CD14-positive monocyte (primary cell): ENCODE data around the gene EXPH5. TPM values are rescaled to one million over a fixed set of nuclear protein-coding genes. Genes with fewer than 3 reads are reported as not detected.

ENCODE experiments used
- DNase-seq, 3 donors: peaks; one replicate each; pipeline ENCODE4 v3.0.0-alpha.2; 2011 to 2022
- H2AFZ ChIP-seq: 2 replicates; pipeline ENCODE4 v1.6.0; 2012; ENCODE audit warnings: mild to moderate bottlenecking, low read depth, low read length, inconsistent platforms; ENCODE audit not compliant: insufficient read depth, poor library complexity, severe bottlenecking
- H3K27ac ChIP-seq, 2 donors: 1 replicate in 1 of 2; 2 replicates in 1 of 2; pipeline ENCODE4 v1.5.1; 2012 to 2013; ENCODE audit warnings: low read length in 2 of 2, control low read depth in 1 of 2, inconsistent platforms in 1 of 2, low read depth in 1 of 2, mild to moderate bottlenecking in 1 of 2
- H3K27me3 ChIP-seq, 2 donors: one replicate each; pipeline versions ENCODE4 v1.6.0 to v1.6.1; 2011 to 2013; ENCODE audit warnings: low read length in 2 of 2; ENCODE audit not compliant: control insufficient read depth in 2 of 2, insufficient read depth in 2 of 2
- H3K36me3 ChIP-seq, 2 donors: replicated peaks in 1 of 2; 1 replicate in 1 of 2; 2 replicates in 1 of 2; pipeline versions ENCODE4 v1.5.1 to v1.6.1; 2012 to 2013; ENCODE audit warnings: low read length in 2 of 2, control low read depth in 1 of 2, inconsistent platforms in 1 of 2, mild to moderate bottlenecking in 1 of 2; ENCODE audit not compliant: insufficient read depth in 2 of 2, control insufficient read depth in 1 of 2
- H3K4me1 ChIP-seq, 2 donors: 1 replicate in 1 of 2; 2 replicates in 1 of 2; pipeline versions ENCODE4 v1.5.1 to v1.6.1; 2012 to 2013; ENCODE audit warnings: low read length in 2 of 2, control low read depth in 1 of 2, inconsistent platforms in 1 of 2, mild to moderate bottlenecking in 1 of 2, moderate library complexity in 1 of 2; ENCODE audit not compliant: insufficient read depth in 2 of 2, control insufficient read depth in 1 of 2
- H3K4me2 ChIP-seq: replicated peaks from 2 replicates; pipeline ENCODE3; 2012; ENCODE audit warnings: low read length, moderate library complexity, mild to moderate bottlenecking; ENCODE audit not compliant: poor library complexity, severe bottlenecking; ENCODE audit errors: extremely low read depth
- H3K4me3 ChIP-seq, 3 experiments: fragments of 200-600 bp in 1 of 3; sonication (generic) in 1 of 3; replicated peaks in 1 of 3; 1 replicate in 2 of 3; 2 replicates in 1 of 3; pipeline ENCODE4 v1.5.1; 2011 to 2013; ENCODE audit warnings: low read length in 3 of 3, mild to moderate bottlenecking in 3 of 3, control low read depth in 2 of 3, low read depth in 2 of 3, inconsistent platforms in 1 of 3, moderate library complexity in 1 of 3
- H3K79me2 ChIP-seq: 2 replicates; pipeline ENCODE4 v1.6.0; 2012; ENCODE audit warnings: mild to moderate bottlenecking, control low read depth, inconsistent platforms, low read length, moderate library complexity; ENCODE audit not compliant: insufficient read depth
- H3K9ac ChIP-seq: 2 replicates; pipeline ENCODE4 v1.6.0; 2017; ENCODE audit warnings: low read length, mild to moderate bottlenecking; ENCODE audit not compliant: insufficient read depth, poor library complexity, severe bottlenecking
- H3K9me3 ChIP-seq, 2 donors: replicated peaks in 1 of 2; 1 replicate in 1 of 2; 2 replicates in 1 of 2; pipeline versions ENCODE4 v1.5.1 to v1.6.1; 2012 to 2013; ENCODE audit warnings: low read length in 2 of 2, control low read depth in 1 of 2; ENCODE audit not compliant: control insufficient read depth in 1 of 2, insufficient read depth in 1 of 2
- H4K20me1 ChIP-seq: 2 replicates; pipeline ENCODE4 v1.6.0; 2012; ENCODE audit warnings: mild to moderate bottlenecking, low read length, control low read depth, moderate library complexity; ENCODE audit not compliant: insufficient read depth
- H3K27ac Mint-ChIP-seq, 7 donors: one replicate each; pipeline ENCODE4 v1.8.0; 2020; ENCODE audit warnings: mild to moderate bottlenecking in 7 of 7, mixed read lengths in 7 of 7, moderate library complexity in 6 of 7, inconsistent platforms in 2 of 7
- H3K27me3 Mint-ChIP-seq, 3 donors: one replicate each; pipeline ENCODE4 v1.8.0; 2021 to 2022; ENCODE audit warnings: low read depth in 3 of 3, mild to moderate bottlenecking in 3 of 3, mixed read lengths in 3 of 3, moderate library complexity in 3 of 3, inconsistent platforms in 1 of 3
- H3K36me3 Mint-ChIP-seq, 2 donors: one replicate each; pipeline ENCODE4 v1.8.0; 2020; ENCODE audit warnings: mixed read lengths in 2 of 2, inconsistent platforms in 1 of 2, mild to moderate bottlenecking in 1 of 2
- H3K4me1 Mint-ChIP-seq: one replicate; pipeline ENCODE4 v1.8.0; 2020; ENCODE audit warnings: mild to moderate bottlenecking, mixed read lengths
- H3K4me3 Mint-ChIP-seq, 2 donors: one replicate each; pipeline ENCODE4 v1.8.0; 2020; ENCODE audit warnings: mild to moderate bottlenecking in 2 of 2, mixed read lengths in 2 of 2, moderate library complexity in 1 of 2
- H3K9me3 Mint-ChIP-seq, 7 donors: one replicate each; pipeline ENCODE4 v1.8.0; 2020 to 2022; ENCODE audit warnings: mixed read lengths in 7 of 7, mild to moderate bottlenecking in 6 of 7, moderate library complexity in 6 of 7, inconsistent platforms in 2 of 7
- WGBS: methylation state at CpG from one replicate; pipeline ENCODE4 v1.1.5; 2013; ENCODE audit warnings: missing lambda C conversion rate; ENCODE audit not compliant: insufficient coverage; 5-methylcytosine and 5-hydroxymethylcytosine counted together
- intact Hi-C, 2 donors: fragments of 100-400 bp; cut with micrococcal nuclease; formaldehyde crosslinking; loops; one replicate each; pipeline versions ENCODE4 v1.15.0 to v1.15.1; 2023
- polyA plus RNA-seq, 3 donors: library from polyadenylated mRNA; depleted of rRNA in 1 of 3; unstranded in 2 of 3; stranded (reverse) in 1 of 3; fragments of 300-500 nt in 2 of 3; fragments of >200 nt in 1 of 3; fragmentation: Illumina TruSeq in 2 of 3; gene quantifications; 1 replicate in 2 of 3; 2 replicates in 1 of 3; pipeline ENCODE4 v1.2.3, GENCODE V29; 2012 to 2021
- TF ChIP-seq, protein P1 (sequence below): fragments of 200-600 bp; IDR thresholded peaks from one replicate; pipeline ENCODE4 v1.8.0; 2022; ENCODE audit warnings: antibody characterized with exemption, mild to moderate bottlenecking

EXPH5 gene
- polyA plus RNA-seq, 3 donors = 0.05 to 0.17 TPM; not detected in 1

DNA sequence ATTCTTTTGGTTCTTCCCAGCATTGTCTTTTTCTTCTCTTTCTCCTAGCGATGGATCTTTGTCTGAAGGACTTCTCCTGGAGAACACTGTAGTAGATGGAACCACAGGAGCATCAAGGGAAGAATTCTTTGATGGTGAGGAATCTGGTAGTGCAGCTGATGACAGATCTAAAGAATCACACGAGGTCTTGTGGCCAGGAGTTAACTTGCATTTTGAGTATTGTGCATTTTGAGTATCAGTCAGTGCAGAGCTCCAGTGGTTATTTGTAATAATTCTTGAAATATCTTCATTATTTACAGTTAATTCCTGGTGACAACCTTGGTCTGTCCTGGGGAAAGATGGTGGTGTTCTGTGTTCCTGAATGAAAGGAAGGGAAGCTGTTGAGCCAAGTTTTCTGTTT is 80.9 kb downstream of the EXPH5 start:
- Mint-ChIP-seq H3K27ac (no peak overlapping the region), H3K4me1 (no peaks in the 10 kb centered on the region), H3K9me3 (peaks cover 0 to 4% (median 0%) of the 10 kb centered on the region in 7 donors), H3K27me3 (no peaks in the 10 kb centered on the region), H3K4me3 (no peak overlapping the region), H3K36me3 (peaks cover 0 to 5% of the 10 kb centered on the region in 2 donors)
- no peak overlapping the region for H3K27ac ChIP-seq
- TF ChIP-seq, protein P1, sequence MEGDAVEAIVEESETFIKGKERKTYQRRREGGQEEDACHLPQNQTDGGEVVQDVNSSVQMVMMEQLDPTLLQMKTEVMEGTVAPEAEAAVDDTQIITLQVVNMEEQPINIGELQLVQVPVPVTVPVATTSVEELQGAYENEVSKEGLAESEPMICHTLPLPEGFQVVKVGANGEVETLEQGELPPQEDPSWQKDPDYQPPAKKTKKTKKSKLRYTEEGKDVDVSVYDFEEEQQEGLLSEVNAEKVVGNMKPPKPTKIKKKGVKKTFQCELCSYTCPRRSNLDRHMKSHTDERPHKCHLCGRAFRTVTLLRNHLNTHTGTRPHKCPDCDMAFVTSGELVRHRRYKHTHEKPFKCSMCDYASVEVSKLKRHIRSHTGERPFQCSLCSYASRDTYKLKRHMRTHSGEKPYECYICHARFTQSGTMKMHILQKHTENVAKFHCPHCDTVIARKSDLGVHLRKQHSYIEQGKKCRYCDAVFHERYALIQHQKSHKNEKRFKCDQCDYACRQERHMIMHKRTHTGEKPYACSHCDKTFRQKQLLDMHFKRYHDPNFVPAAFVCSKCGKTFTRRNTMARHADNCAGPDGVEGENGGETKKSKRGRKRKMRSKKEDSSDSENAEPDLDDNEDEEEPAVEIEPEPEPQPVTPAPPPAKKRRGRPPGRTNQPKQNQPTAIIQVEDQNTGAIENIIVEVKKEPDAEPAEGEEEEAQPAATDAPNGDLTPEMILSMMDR = no peak
- H3K4me2 ChIP-seq = no peak overlapping the region
- no peaks in the 10 kb centered on the region for H3K36me3 ChIP-seq
- H3K9ac ChIP-seq = no peak overlapping the region
- DNase-seq = no peak
- no peaks in the 10 kb centered on the region for H3K4me1 ChIP-seq
- WGBS = 100% methylated on average over 1 of the region's 2 CpGs
- no peaks in the 10 kb centered on the region for H3K27me3 ChIP-seq
- intact Hi-C loops = no loop called here
- no peaks in the 10 kb centered on the region for H3K79me2 ChIP-seq
- H3K9me3 ChIP-seq = no peaks in the 10 kb centered on the region
- no peak overlapping the region for H3K4me3 ChIP-seq
- no peak overlapping the region for H2AFZ ChIP-seq
- H4K20me1 ChIP-seq = no peaks in the 10 kb centered on the region

DNA sequence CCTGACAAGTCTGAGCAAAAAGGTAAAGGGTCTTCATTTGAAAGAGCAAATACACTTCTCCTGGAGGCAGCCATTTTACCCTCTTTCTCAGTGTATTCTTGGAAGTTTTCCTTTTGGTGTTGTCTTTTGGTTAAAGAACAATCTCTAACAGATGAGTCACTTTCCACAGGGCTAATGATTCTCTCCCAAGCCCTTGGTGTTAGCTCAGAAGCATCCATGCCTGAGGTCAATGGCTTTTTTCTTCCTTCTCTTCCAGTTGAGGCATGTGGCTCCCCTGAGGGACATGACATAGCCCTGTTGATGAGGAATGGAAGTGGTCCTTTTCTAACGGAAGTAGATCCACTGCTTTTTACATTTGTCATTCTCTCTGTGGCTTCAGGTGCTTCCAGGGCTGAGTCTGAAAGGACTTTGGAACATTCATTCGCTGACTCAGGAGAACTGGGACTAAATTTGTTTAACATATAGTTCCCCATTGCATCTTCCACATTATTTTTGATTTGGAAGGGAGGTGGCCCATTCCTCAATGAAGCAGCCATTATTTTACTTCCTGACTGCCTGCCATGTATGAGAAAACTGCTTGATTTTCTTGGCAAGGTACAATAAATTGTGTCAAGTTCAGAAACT is 81.6 kb downstream of the EXPH5 start:
- no peaks in the 10 kb centered on the region for H3K4me1 ChIP-seq
- H3K27ac ChIP-seq = no peak overlapping the region
- no CpG with 5 or more reads among the region's 2 CpGs for WGBS
- no peaks in the 10 kb centered on the region for H3K27me3 Mint-ChIP-seq
- no peak for DNase-seq
- no peak overlapping the region for H3K4me3 ChIP-seq
- H3K36me3 ChIP-seq = no peaks in the 10 kb centered on the region
- no peaks in the 10 kb centered on the region for H4K20me1 ChIP-seq
- TF ChIP-seq, protein P1 = no peak
- H3K9me3 ChIP-seq = no peaks in the 10 kb centered on the region
- H3K27ac Mint-ChIP-seq = no peak overlapping the region
- peaks cover 0 to 4% (median 0%) of the 10 kb centered on the region in 7 donors for H3K9me3 Mint-ChIP-seq
- peaks cover 0 to 5% of the 10 kb centered on the region in 2 donors for H3K36me3 Mint-ChIP-seq
- no peak overlapping the region for H3K4me2 ChIP-seq
- H3K9ac ChIP-seq = no peak overlapping the region
- no peaks in the 10 kb centered on the region for H3K79me2 ChIP-seq
- H3K27me3 ChIP-seq = no peaks in the 10 kb centered on the region
- intact Hi-C loops = no loop called here
- H3K4me1 Mint-ChIP-seq = no peaks in the 10 kb centered on the region
- H2AFZ ChIP-seq = no peak overlapping the region
- H3K4me3 Mint-ChIP-seq = no peak overlapping the region
